Cardiac muscle cell (in vitro differentiated cells and primary cell): ENCODE measurements around the gene CPM. TPM values are rescaled to one million over a fixed set of nuclear protein-coding genes. Genes with fewer than 3 reads are reported as not detected.

Source experiments
- DNase-seq, 2 donors: peaks; one replicate each; pipeline versions ENCODE4 v3.0.0 to v3.0.0-alpha.2; 2010 to 2017; ENCODE audit warnings: low read depth in 1 of 2, low spot score in 1 of 2
- H3K27ac ChIP-seq: fragments of 200-600 bp; sonication (generic); 2 replicates; pipeline ENCODE4 v1.5.1; 2016
- H3K27me3 ChIP-seq: fragments of 200-600 bp; sonication (generic); 2 replicates; pipeline ENCODE4 v1.6.0; 2016; ENCODE audit warnings: control low read depth
- H3K36me3 ChIP-seq: fragments of 200-600 bp; sonication (generic); 2 replicates; pipeline ENCODE4 v1.5.1; 2016; ENCODE audit warnings: control low read depth
- H3K4me1 ChIP-seq: fragments of 200-600 bp; sonication (generic); 2 replicates; pipeline ENCODE4 v1.8.1; 2017; ENCODE audit warnings: low read depth, mild to moderate bottlenecking, mixed run types
- H3K4me3 ChIP-seq: fragments of 200-600 bp; sonication (generic); 2 replicates; pipeline ENCODE4 v1.5.1; 2016; ENCODE audit warnings: mild to moderate bottlenecking
- H3K9me3 ChIP-seq: fragments of 200-600 bp; sonication (generic); 2 replicates; pipeline ENCODE4 v1.5.1; 2017; ENCODE audit warnings: low read depth, mild to moderate bottlenecking, control low read depth
- CTCF ChIP-seq: IDR thresholded peaks from 2 replicates; pipeline ENCODE4 v1.5.1; 2012; ENCODE audit warnings: low read depth, mild to moderate bottlenecking, low read length
- polyA plus RNA-seq: library from polyadenylated mRNA; unstranded; fragments of >200 nt; fragmentation: Nextera tagmentation; extraction: Ambion mirVana; gene quantifications from 2 replicates; pipeline ENCODE4 v1.2.1, GENCODE V29; 2016
- total RNA-seq: library from RNA; depleted of rRNA; stranded (reverse); fragments of >200 nt; gene quantifications from 2 replicates; pipeline ENCODE4 v1.2.3, GENCODE V29; 2016

CPM gene
- total and polyA plus RNA-seq, 2 experiments from 2014 or later = 1.5 to 2.0 TPM

- H3K9me3 ChIP-seq = no peaks in the 10 kb centered on the region
- no peaks in the 10 kb centered on the region for H3K27me3 ChIP-seq
- no peaks in the 10 kb centered on the region for H3K36me3 ChIP-seq
- TF ChIP-seq CTCF = no peak
- H3K4me1 ChIP-seq = no peaks in the 10 kb centered on the region
- H3K27ac ChIP-seq = no peak overlapping the region
- DNase-seq = no peak
- H3K4me3 ChIP-seq = no peak overlapping the region
These were observed 61.6 kb downstream of the CPM start for GRCh38 chr12:68871396-68871795.

- no peak for TF ChIP-seq CTCF
- no peaks in the 10 kb centered on the region for H3K9me3 ChIP-seq
- H3K27me3 ChIP-seq = no peaks in the 10 kb centered on the region
- H3K36me3 ChIP-seq = no peaks in the 10 kb centered on the region
- H3K27ac ChIP-seq = no peak overlapping the region
- no peaks in the 10 kb centered on the region for H3K4me1 ChIP-seq
- DNase-seq = no peak
- H3K4me3 ChIP-seq = no peak overlapping the region
These were observed 62.5 kb downstream of the CPM start for GRCh38 chr12:68870443-68870842.

DNA sequence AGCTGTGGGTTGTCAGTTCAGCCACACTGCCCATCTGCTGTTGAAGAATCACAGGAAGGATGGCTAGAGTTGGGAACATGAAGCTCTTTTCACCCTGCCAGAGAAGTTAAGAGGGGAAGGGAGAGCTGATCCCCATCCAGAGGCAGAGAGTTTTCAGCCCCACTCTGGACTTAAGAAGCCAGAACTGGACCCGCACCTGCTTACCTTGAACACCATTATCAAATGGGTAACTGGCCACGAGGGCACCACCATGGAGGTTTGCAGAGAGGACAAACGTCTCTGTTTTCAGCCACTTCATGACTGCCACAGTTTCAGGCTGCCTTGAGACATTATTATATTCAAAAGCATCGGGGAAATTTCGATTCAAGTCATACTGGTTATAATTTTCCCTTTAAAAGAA, 63.0 kb downstream of the CPM start:
- TF ChIP-seq CTCF = no peak

GRCh38 chr12:68868043-68868790, 64.8 kb downstream of the CPM start:
- Histone ChIP-seq H3K9me3 (no peaks in the 10 kb centered on the region), H3K27me3 (no peaks in the 10 kb centered on the region), H3K4me3 (no peak overlapping the region), H3K4me1 (no peaks in the 10 kb centered on the region), H3K36me3 (no peaks in the 10 kb centered on the region), H3K27ac (no peak overlapping the region)
- TF ChIP-seq CTCF = no peak
- DNase-seq = no peak

More for the DNA sequence above, 63.0 kb downstream of the CPM start:
- H3K27ac ChIP-seq = no peak overlapping the region
- no peaks in the 10 kb centered on the region for H3K27me3 ChIP-seq
- DNase-seq = no peak
- no peaks in the 10 kb centered on the region for H3K36me3 ChIP-seq
- no peaks in the 10 kb centered on the region for H3K4me1 ChIP-seq
- no peak overlapping the region for H3K4me3 ChIP-seq
- H3K9me3 ChIP-seq = no peaks in the 10 kb centered on the region

- TF ChIP-seq CTCF = no peak
- DNase-seq = no peak
These were observed 65.4 kb downstream of the CPM start for GRCh38 chr12:68867606-68868005.

More at GRCh38 chr12:68867606-68868005, 65.4 kb downstream of the CPM start:
- no peaks in the 10 kb centered on the region for H3K27me3 ChIP-seq
- H3K9me3 ChIP-seq = no peaks in the 10 kb centered on the region
- no peaks in the 10 kb centered on the region for H3K36me3 ChIP-seq
- H3K4me1 ChIP-seq = no peaks in the 10 kb centered on the region
- no peak overlapping the region for H3K27ac ChIP-seq
- no peak overlapping the region for H3K4me3 ChIP-seq
